GM21576 (cell line): ENCODE results near the gene RAB3A.

Experiments
- ATAC-seq: cut with Tn5 transposase; IDR thresholded peaks from one replicate; pipeline ENCODE4 v1.9.1; 2021; ENCODE audit warnings: mild to moderate bottlenecking, moderate library complexity; ENCODE audit not compliant: unreplicated experiment

RAB3A gene, protein sequence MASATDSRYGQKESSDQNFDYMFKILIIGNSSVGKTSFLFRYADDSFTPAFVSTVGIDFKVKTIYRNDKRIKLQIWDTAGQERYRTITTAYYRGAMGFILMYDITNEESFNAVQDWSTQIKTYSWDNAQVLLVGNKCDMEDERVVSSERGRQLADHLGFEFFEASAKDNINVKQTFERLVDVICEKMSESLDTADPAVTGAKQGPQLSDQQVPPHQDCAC

DNA sequence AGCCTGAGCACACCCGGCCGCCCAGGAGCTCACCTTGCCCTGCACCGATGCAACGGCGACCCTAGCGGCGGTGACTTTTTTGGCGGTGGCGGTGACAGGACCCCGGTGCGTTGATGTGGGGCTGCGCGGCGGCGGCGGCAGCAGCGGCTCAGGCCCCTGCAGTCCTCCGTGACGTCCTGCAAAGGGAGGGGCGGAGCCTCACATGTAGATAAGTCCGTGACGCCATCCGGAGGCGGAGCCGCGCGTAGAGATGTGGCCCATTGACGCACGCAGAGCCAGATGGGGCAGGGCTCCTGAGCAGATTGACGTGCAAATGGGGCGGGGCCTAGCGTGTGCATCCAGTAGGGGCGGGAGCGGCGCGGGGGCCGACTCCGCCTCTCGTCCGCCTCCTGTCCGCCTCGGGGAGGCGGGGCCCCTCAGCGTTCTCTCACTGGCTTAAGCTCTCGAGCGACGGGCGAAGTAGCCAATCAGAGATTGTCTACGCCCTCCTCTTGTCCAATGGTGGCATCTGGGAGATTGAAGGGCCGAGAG, at the start of gene RAB3A:
Gene RAB3A, minus strand, starts transcription at position 180 of the 531 bp plus-strand sequence. CDS start 1,302 bp downstream, outside the sequence.
- peak; percentile 87 for ATAC-seq

DNA sequence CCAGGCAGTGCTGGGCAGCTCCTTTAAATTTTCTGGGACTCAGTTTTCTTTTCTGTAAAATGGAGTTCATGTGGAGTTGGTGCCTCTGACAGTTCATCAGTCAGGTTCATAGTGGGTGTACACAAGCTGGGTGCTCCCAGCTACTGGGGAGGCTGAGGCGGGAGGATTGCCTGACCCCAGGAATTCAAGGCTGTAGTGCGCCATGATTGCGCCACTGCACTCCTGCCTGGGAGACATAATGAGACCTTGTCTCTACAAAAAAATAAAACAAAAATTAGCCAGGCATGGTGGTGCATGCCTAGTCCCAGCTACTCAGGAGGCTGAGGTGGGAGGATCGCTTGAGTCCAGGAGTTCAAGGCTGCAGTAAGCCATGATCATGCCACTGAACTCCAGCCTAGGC, 49.3 kb upstream of the RAB3A start:
- ATAC-seq = no peak

DNA sequence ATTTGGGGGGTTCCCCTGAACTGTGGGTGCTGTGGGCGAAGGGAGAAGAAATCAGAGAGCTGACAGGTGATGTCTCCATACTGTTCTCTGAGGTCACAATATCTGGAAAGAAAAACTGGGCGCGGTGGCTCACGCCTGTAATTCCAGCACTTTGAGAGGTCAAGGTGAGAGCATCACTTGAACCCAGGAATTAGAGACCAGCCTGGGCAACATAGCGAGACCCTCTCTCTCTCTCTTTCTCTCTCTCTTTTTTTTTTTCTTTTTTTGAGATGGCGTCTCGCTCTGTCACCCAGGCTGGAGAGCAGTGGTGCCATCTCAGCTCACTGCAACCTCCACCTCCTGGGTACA, 48.5 kb upstream of the RAB3A start:
- no peak for ATAC-seq

DNA sequence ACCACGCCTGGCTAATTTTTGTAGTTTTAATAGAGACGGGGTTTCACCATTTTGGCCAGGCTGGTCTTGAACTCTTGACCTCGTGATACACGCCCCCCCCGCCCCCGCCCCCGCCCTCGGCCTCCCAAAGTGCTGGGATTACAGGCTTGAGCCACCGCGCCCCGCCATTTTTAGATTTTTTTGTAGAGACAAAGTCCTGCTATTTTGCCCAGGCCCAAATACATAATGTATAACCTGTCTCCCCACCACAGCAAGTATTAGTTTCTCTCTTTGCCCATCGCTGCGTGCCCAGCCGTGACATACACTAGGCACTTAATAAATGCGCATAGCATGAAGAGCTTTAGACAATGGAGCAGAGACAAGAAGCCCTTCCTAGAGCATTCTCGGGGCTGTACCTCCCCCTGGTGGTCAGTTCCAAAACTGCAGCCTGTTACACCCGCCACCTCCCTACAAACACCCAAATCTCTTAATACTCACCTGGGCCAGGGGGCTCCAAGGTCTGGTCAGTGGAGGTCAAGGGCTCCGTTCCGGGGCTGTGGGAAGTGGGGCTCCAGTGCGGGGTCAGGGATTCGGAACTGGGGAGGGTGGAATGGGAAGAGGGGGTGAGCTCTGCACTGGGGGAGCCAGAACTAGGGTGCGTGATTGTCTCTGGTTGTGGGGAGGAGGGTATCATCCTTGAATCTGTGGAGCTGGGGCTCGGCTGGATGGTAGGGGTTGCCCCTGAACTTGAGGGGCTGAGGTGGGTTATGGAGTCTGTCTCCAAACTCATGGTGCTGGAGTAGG, 47.9 kb upstream of the RAB3A start:
- ATAC-seq = no peak

DNA sequence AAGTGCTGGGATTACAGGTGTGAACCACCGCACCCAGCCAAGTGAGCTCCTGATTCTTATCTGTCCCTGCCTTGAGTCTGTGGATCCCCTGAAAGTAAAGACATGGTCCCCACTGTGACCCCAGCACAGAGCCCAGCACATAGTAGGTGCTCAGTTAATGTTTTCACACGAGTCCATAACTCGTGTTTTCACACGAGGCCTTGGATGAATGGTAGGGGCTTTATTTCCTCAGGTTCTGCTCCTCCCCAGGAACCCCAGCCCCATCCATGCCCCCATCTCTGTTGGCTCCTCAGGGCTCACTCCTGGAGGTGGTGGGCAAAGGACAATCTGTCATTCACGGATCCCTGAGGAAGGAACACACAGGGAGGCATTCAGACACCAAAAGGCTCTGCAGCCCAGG, 46.0 kb upstream of the RAB3A start:
- no peak for ATAC-seq

DNA sequence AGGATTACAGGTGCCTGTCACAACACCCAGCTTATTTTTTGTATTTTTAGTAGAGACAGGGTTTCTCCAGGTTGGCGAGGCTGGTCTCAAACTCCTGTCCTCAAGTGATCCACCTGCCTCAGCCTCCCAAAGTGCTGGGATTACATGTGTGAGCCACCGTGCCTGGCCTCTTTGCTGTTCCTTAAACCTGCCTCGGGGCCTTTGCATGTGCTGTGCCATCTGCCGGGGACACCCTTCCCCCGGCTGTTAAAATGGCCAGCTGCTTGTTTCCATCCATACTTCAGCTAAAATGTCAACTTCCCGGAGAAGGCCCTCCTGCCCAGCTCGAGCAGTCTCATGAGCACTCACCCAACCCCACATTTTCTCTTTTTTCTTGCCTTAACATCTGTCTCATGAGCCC, 41.5 kb upstream of the RAB3A start:
- ATAC-seq = no peak

DNA sequence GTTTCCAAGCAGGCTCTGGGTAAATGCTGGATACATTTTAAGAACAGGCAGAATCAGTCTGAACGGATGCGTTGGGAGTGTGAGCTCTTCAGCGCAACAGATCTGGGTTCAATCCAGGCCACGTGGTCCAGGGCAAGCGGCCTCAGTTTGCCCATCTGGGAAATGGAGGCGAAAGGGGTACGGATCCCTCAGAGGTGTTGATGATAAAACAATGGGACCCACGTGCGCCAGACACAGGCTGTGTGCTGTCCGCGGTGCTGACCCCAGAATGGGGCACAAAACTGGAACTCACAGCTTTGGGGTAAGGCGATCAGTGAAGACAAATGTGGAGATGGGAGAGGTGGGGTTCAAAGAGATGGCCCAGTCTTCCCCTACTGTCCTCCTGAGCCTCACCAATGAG, 35.5 kb upstream of the RAB3A start:
- no peak for ATAC-seq

DNA sequence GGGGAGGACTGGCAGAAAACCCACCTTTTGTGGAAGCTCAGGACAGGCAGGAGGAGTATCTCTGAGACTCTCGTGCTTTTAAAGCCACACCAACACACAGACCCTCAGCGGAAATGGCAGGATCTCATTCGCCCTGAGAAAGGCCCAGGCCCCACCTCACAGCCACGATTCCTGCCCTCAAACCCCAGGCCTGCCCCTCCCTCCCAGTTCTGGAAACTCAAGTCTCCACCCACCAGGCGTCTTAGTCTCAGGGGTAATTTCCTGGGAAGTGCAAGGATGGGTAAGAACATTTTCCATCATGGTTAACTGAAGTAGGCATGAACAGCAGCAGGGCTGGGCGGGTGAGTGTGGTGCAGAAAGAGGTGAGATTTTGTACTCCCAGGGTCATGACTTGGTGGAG, 30.4 kb upstream of the RAB3A start:
- ATAC-seq = no peak

DNA sequence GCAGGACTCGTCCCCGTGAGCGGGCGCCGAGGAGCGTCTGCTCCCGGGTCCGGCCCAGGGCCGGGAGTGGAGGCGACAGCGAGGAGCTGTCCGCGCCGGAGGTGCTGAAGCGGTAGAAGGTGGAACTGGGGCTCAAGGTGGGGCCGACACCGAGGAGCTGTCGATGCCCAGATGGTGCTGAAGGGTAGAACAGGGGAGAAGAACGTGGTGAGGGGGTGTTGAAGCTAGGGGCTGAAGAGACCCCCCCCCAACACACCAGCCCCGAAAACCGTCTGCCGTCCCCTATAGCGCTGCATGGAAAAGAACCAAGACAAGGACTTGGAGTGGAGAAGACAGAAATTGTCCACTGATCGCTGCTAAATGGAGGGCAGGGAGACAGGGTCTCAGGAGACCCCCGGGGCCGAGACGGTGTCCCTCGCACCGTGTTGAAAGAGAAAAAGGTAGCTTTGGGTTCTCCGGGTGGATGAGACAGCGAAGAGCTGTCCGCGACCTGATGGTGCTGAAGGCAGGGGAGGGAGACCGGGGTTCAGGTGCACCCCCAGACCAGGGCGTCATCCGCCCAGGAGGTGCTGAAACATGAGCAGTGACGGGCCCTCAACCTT, 29.5 kb upstream of the RAB3A start:
- no peak for ATAC-seq

DNA sequence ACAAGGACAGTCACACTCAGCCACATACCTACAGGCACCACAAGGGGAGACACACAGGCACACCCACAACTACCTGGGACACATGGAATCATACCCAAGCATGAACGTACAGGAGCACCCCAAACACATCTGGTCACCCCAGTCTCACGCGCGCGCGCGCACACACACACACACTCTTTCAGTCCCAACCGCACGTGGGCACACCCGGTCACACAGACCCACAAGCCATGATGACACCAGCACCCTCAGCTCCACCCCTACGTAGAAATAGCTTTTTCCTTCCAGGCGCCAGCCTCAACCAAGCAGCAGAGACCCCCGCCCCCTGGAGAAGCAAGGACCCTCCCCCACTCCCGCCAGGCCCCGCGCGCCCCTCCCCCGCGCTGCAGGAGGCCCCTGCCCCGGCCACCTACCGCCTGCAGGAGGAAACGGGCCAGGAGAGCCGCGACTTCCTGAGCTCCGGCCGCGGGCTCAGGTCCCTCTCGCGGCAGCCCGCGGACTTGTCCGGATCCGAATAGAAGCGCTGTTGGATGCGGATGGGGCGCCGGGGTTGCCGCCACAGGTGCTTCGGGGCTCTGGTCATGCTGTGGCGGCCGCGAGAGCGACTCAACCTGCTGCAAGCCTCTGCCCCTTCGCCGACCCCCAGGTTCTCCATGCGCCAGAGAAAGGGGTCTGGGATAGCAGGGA, 28.8 kb upstream of the RAB3A start:
- ATAC-seq = no peak

DNA sequence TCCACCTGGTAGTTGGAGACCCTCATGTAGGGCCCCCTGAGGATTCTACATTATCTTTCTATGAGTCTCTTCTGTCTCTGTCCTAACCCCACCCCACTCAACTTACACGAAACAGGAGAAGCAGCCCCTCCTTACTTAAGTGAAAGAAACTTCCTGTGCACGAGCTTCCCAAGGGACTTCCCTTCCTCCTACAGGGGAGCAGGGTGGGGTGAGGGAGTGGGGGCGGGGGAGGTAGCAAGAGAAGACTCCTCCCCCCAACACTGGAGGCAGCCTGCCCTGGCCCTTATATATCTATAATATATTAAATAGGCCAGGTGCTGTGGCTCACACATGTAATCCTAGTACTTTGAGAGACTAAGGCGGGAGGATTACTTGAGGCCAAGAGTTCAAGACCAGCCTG, 27.9 kb upstream of the RAB3A start:
- no peak for ATAC-seq

DNA sequence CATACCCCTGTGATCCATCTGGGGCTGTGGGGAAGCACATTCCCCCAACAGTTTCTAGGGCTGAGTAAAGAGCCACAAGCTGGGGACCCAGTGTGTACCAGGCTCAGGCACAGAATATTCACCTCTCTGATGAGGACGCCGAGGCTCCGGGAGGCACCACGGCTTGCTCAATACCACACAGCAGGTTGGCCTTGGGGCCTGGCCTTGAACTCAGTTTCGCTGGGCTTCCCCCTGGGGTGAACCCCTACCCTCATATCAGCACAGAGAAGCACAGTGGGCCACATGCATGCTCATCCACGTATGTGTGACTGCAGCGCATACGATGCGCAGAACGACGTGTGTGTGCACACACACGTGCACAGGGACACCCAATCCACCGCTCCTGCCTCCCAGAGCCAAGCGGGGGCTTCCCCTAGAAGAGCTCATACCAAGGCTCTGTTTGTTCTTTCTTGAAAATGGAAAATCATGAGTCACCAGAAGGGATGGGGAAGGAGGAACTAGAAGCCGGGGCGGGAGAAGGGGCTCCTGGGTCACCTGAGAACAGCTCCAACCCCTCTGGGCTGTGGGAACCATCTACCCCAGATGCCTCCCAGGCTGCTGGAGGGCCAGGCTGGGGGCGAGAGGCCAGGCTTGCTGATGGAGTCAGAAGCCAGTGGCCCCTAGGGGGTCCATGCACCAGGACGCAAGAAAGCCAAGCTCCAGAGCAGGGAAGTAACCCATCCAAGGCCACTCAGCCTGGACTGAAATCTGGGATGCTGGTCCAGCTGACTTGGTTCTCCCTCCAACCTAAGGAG, 27.3 kb upstream of the RAB3A start:
- no peak for ATAC-seq

DNA sequence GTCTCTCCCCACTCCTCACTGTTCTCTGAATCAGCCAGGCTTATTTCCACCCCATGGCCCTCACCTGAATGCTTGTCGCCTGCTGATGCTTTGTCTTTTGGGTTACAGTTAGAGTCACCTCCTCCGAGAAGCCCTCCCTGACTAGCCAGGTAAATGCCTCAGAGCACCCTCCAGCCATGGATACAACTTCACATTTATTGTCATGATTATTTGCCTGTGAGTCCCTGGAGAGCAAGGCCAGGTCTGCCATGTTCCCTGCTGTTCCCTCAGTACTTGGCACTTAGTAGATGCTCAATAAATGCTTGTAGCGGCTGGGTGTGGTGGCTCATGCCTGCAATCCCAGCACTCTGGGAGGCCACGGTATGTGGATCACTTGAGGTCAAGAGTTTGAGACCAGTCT, 26.1 kb upstream of the RAB3A start:
- ATAC-seq = no peak

DNA sequence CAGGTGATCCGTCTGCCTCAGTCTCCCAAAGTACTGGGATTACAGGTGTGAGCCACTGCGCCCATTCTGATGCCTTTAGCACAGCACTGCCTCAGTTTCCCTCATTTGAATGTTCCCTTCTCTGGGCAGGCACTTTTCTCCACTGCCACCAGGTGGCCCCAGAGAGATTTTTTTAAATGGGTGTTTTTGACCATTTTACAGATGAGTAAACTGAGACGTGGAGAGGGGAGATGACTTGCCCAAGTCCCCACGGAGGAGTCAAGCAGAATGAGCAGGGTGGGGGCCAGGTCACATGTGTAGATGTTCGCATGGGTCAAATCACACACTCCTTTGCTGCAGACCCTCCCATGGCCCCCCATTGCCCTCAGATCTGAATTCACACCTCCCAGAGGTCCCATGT, 25.6 kb upstream of the RAB3A start:
- ATAC-seq = no peak

DNA sequence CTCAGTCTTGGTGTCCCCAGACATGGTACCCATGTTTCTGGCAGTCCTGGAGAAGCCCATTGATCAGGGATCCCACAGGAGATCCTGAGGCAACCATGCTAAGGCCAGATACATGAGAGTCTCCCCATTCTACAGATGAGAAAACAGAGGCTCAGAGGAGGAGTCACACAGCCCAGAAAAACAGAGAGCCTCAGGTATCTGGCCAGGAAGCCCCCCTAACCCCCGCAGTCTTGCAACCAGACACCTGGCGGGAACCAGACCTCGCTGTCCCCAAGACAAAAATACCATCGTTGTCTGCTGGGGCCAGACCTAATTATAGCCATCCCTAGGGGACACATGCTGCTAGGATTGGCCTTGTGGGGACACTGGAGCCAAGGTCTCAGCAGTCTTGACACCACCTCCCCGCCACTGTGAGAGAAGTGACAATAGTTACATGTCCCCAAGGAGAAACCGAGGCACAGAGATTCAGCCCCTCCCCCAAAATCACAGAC, 24.0 kb upstream of the RAB3A start:
- ATAC-seq = no peak

DNA sequence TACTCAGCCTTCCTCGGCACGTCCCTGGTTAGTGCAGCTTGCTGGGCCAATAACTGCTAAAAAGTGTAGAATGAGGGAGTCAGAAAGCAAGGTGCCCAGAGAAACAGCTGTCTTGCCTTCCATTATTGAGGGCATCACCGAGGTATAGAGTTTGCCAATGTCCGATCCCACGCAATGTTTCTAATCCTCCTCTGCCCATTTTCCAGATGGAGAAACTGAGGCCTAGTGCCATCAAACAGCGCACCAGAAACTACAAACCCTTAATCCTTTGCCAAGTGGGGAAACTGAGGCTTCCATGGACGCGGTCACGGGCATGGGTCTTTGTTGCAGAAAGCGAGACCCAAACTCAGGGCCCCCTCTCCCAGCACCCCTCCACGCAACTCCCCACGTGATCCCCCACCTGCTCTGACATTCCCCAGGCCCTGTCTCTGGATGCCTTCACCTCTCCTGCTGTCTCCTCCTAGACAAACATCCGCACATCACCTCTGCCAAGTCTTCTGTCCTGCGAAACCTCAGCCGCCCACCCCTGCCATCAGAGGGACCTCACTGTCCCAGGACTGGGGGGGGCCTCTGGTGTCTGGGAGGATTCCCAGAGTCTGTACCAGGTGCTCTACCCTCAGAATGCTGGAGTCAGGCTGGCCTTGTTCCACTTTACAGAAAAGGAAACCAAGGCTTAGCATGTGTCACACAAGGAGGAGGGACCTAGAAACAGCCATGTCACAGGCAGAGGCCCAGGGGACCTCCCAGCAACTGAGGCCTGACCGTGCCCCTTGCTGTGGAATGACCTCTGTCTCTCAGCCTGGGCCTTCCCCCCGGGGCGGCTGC, 23.3 kb upstream of the RAB3A start:
- no peak for ATAC-seq

DNA sequence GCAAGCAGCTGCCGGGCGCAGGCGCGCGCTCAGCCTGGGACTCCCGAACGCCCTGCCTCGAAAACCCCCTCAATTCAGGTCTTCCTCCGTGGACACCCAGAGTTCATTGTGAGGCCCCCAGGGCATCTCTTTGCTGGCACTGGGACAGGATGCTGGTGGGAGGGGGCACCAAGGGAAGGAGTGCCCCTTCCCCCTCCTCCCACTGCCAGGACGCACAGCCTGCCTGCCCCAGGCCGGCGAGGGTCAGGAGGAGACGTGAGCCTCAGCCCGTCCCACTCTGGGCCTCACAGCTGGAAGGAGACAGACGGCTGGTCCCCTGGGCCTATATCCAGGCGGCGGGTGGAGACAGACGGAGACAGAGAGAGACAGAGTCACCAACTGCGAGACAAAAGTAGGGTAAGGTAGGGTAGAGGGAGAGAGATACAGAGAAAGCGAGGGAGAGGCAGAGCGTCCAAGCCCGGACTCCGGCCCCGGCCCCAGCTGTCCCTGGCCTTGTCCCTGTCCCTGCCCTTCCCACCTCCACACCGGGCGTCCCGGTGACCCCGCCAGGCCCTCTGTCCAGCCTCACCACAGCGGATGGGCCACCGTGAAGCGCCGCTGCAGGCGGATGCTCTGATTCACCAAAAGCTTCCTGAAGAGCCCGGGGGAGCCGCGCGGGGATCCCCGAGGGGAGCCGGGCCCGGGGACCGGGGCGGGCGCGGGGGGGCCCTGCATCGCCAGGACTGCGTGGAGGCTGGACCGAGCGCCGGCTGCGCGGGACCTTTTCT, 22.0 kb upstream of the RAB3A start, which contains the start of gene PDE4C:
Gene PDE4C, minus strand, starts transcription at position 737 of the 767 bp plus-strand sequence. Its CDS starts 23 bp downstream, at position 714.
- no peak for ATAC-seq

DNA sequence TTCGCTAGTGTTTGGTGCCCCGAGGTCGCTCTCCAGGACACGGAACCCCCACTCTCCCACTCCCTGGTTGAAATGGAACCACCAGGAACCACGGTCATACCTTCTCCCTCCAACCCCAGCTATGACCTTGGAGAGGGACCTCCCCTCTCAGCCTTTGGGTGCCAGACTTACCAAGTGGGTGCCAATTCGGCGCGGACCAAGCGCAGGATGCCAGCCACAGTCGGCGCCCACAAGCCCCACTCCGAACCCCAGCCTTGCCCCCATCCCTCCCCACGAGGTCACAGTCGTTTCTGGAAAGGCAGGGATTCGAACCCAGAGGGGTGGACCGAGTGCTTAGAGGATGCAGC, 21.5 kb upstream of the RAB3A start:
- no peak for ATAC-seq
